ENCODE measurements around the gene HSD17B7. TPM values are rescaled to one million over a fixed set of nuclear protein-coding genes. Genes with fewer than 3 reads are reported as not detected.
"Not testable (repeated sequence)": the region's sequence is repeated elsewhere in the genome, so short reads cannot be mapped to it uniquely, and the experiment has no call there.

The HSD17B7 gene, protein sequence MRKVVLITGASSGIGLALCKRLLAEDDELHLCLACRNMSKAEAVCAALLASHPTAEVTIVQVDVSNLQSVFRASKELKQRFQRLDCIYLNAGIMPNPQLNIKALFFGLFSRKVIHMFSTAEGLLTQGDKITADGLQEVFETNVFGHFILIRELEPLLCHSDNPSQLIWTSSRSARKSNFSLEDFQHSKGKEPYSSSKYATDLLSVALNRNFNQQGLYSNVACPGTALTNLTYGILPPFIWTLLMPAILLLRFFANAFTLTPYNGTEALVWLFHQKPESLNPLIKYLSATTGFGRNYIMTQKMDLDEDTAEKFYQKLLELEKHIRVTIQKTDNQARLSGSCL
- total RNA-seq = 10 to 100 TPM; 23.0 to 53.6 (median 33.7) TPM

DNA sequence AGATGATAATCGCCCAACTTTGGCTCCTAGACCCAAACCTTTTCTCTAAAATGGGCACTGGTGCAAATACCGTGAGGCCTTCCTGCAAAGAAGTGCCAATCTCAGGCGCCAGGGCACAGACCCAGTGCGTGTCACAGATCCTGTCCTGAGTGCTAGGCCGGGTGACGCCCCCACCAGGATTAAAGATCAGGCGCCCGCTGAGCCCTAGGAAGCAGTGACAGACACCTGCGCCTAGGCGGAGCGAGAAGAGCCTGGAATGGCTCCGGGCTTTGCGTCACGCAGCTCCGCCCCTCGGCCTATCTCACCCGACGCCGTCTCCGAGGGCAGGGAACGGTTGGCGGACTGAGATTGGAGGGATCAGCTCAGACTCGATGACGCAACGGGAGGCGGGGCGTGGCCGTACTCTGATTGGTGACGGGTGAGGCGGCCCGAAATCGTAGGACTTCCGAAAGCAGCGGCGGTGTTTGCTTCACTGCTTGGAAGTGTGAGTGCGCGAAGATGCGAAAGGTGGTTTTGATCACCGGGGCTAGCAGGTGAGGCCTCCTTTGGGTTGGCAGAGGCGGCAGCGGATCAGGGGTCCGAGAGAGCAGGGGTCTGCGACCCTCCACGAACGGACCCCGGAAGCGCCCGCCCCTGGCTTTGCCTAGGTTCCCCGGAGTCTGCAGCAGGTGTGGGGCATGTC lies at the start of gene HSD17B7:
TSS of gene HSD17B7 (plus strand) at position 400 of the 682 bp plus-strand sequence. CDS start at position 499, 99 bp downstream.
- not testable (repeated sequence) for H3K4me1 ChIP-seq, H3K9me3 ChIP-seq, H3K36me3 ChIP-seq, H3K27me3 ChIP-seq
- WGBS, 2 donors = 6 to 10% methylated on average over 3 to 11 of the region's 49 CpGs
- DNase-seq = peak; percentile 92
- Histone ChIP-seq H3K4me3 (peak within 1 kb of the TSS in 3 of 4 donors; percentile 43 to 51 (median 51)), H3K27ac (peak within 1 kb of the TSS; percentile 78 to 86 (median 82))
- TF ChIP-seq POLR2A (IDR thresholded peaks at IDR 0.05) = peak in 3 of 4 donors; percentile 31 to 59 (median 32)
- TF ChIP-seq POLR2AphosphoS5 (IDR thresholded peaks at IDR 0.05) = peak in 1 of 2 donors; percentile 67
- TF ChIP-seq, protein P1, sequence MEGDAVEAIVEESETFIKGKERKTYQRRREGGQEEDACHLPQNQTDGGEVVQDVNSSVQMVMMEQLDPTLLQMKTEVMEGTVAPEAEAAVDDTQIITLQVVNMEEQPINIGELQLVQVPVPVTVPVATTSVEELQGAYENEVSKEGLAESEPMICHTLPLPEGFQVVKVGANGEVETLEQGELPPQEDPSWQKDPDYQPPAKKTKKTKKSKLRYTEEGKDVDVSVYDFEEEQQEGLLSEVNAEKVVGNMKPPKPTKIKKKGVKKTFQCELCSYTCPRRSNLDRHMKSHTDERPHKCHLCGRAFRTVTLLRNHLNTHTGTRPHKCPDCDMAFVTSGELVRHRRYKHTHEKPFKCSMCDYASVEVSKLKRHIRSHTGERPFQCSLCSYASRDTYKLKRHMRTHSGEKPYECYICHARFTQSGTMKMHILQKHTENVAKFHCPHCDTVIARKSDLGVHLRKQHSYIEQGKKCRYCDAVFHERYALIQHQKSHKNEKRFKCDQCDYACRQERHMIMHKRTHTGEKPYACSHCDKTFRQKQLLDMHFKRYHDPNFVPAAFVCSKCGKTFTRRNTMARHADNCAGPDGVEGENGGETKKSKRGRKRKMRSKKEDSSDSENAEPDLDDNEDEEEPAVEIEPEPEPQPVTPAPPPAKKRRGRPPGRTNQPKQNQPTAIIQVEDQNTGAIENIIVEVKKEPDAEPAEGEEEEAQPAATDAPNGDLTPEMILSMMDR (IDR thresholded peaks at IDR 0.05) = peak in 4 of 6 experiments; percentile 11 to 37 (median 20)
- ATAC-seq (ENCODE audit: low FRiP score in 2 of 2) = peak; percentile 99 to 100

DNA sequence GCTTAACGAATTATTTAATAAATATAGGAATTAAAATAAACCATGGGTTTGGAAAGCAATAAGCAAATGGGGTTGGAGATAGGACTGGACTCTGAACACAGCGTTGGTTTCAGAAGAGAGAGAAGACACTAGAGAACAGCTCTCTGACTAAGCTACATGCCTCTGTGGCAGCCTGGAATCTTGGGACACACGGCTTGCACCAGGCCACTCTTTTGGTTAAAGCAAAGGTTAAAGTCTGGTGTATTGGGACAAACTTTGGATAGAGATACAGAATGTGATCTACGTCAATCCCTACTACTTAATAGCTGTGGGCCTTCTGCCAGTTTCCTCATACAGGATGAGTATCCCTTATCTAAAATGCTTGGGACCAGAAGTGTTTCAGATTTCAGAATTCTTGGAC lies 49.7 kb upstream of the HSD17B7 start:
- ATAC-seq (ENCODE audit: low FRiP score in 2 of 2) (no peak), DNase-seq (no peak)
- WGBS, 2 donors = 70 to 81% methylated on average over 4 of the region's 4 CpGs
- no peaks in the 10 kb centered on the region for H3K9me3 ChIP-seq
- H3K4me1 ChIP-seq = peaks cover 0 to 3% (median 0%) of the 10 kb centered on the region in 4 donors
- TF ChIP-seq, protein P1 (IDR thresholded peaks at IDR 0.05) = no peak
- no peak for TF ChIP-seq EP300 (IDR thresholded peaks at IDR 0.05)
- no peak for TF ChIP-seq POLR2AphosphoS5 (IDR thresholded peaks at IDR 0.05)
- TF ChIP-seq POLR2A (IDR thresholded peaks at IDR 0.05) = no peak
- no peaks in the 10 kb centered on the region for H3K36me3 ChIP-seq
- H3K4me3 ChIP-seq = no peak overlapping the region
- no peaks in the 10 kb centered on the region for H3K27me3 ChIP-seq
- no peak overlapping the region for H3K27ac ChIP-seq

DNA sequence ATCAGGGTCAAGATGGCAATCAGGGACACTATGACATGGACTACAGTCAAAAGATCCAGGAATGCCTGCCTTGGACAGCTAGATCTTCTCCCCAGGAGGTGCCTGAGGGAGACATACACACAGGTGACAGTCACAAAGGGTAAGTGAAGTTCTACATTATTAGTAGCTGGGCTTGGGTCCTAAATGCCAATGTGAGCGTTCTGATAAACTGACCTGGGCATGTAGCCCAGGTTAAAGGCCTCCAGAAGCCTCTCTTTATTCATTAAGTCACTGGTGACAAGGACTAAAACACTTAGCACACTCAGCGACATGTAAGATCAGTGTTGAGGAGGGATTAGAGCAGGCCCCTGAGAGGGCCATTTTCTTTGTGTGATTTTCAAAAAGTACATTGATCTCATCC lies 48.9 kb upstream of the HSD17B7 start:
- Histone ChIP-seq H3K4me1 (peaks cover 0 to 2% (median 0%) of the 10 kb centered on the region in 4 donors), H3K36me3 (no peaks in the 10 kb centered on the region), H3K27ac (no peak overlapping the region), H3K4me3 (no peak overlapping the region), H3K27me3 (no peaks in the 10 kb centered on the region), H3K9me3 (no peaks in the 10 kb centered on the region)
- DNase-seq (no peak), ATAC-seq (ENCODE audit: low FRiP score in 2 of 2) (no peak)
- 93% methylated on average over 2 of the region's 2 CpGs for WGBS, 2 donors
- TF ChIP-seq EP300 (IDR thresholded peaks at IDR 0.05) (no peak), POLR2AphosphoS5 (IDR thresholded peaks at IDR 0.05) (no peak), POLR2A (IDR thresholded peaks at IDR 0.05) (no peak)
- TF ChIP-seq, protein P1 (IDR thresholded peaks at IDR 0.05) = no peak

DNA sequence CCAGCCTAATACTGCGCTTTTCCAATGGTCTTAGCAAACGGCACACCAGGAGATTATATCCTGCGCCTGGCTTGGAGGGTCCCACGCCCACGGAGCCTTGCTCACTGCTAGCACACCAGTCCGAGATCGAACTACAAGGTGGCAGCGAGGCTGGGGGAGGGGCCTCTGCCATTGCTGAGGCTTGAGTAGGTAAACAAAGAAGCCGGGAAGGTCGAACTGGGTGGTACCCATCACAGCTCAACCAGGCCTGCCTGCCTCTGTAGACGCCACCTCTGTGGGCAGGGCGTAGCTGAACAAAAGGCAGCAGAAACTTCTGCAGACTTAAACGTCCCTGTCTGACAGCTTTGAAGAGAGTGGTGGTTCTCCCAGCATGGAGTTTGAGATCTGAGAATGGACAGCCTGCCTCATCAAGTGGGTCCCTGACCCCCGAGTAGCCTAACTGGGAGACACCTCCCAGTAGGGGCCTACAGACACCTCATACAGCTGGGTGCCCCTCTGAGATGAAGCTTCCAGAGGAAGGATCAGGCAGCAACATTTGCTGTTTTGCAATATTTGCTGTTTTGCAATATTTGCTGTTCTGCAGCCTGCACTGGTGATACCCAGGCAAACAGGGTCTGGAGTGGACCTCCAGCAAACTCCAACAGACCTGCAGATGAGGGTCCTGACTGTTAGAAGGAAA lies 44.1 kb upstream of the HSD17B7 start:
- not testable (repeated sequence) for H3K27ac ChIP-seq; H3K9me3 ChIP-seq; H3K4me1 ChIP-seq; H3K36me3 ChIP-seq; ATAC-seq (ENCODE audit: low FRiP score in 2 of 2); H3K27me3 ChIP-seq; H3K4me3 ChIP-seq
- WGBS, 2 donors = 90 to 92% methylated on average over 6 to 14 of the region's 14 CpGs
- peak in 1 of 2 donors; percentile 13 for DNase-seq

DNA sequence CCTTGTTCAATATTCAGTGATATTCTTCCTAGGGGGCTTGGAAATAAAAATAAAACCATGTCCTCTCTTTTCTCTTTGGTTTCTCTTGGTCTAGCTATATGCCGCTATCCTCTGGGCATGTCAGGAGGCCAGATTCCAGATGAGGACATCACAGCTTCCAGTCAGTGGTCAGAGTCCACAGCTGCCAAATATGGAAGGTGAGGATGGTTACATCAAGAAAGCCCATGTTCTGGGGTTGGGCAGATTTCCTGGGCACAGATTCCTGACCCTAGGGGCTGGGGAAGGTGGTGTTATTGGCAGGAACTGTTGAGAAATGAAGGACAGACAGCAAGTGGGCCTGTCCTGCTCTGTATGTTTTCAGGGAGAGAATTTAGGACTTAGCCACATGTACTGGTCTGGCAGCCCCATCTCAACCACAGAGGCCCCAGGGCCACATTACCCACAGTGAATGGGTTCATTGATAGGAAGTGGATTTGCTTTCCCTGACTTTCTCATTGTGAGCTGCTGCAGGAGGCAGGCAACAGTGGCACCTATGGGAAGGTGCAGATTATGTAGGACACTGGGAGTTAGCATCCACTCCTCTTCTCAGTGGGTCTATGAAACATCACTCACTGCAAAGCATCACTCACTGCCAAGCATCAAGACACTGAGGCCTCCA lies 37.4 kb upstream of the HSD17B7 start:
- Histone ChIP-seq H3K4me3 (no peak overlapping the region), H3K27me3 (no peaks in the 10 kb centered on the region), H3K36me3 (no peaks in the 10 kb centered on the region), H3K4me1 (no peaks in the 10 kb centered on the region), H3K9me3 (no peaks in the 10 kb centered on the region), H3K27ac (no peak overlapping the region)
- WGBS, 2 donors = 78 to 83% methylated on average over 1 of the region's 1 CpG
- no peak for ATAC-seq (ENCODE audit: low FRiP score in 2 of 2)
- DNase-seq = no peak
- TF ChIP-seq POLR2A (IDR thresholded peaks at IDR 0.05) (no peak), EP300 (IDR thresholded peaks at IDR 0.05) (no peak), POLR2AphosphoS5 (IDR thresholded peaks at IDR 0.05) (no peak)
- TF ChIP-seq, protein P1 (IDR thresholded peaks at IDR 0.05) = no peak

All from upper lobe of left lung (tissue), 6 donors.